ENCODE results near the gene CD55. TPM values are rescaled to one million over a fixed set of nuclear protein-coding genes. Genes with fewer than 3 reads are reported as not detected.

CD55 gene
- total RNA-seq, 1 experiment from 2014 or later = 17.3 TPM

DNA sequence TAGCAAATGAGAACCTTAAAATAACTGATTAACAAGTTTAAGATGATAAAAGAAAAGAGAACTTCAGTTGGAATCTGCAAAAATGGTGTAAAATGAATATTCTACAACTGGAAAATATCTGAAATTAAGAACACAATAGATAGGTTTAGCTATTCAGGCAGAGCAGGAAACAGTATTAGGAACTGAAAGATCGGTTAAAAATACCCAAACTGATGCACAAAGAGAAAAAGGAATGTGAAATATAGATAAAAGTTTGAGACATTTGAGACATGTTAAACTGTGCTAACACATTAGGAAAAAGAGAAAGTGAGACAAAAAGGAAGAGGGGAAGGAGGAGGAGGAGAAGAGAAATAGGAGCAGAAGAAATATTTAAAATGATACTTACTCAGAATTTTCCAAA, 12.1 kb downstream of the CD55 start:
- Histone ChIP-seq H2AFZ (ENCODE audit: low read length) (no peak overlapping the region), H4K91ac (ENCODE audit: insufficient read length, low read depth, low read length) (no peak overlapping the region), H2BK20ac (ENCODE audit: low read depth, low read length, poor library complexity, severe bottlenecking) (no peak overlapping the region), H4K5ac (ENCODE audit: insufficient read length, low read depth, low read length) (no peak overlapping the region), H3K18ac (ENCODE audit: insufficient read length, low read depth, low read length) (no peak overlapping the region), H2BK12ac (ENCODE audit: insufficient read length, low read depth, low read length) (no peak overlapping the region), H3K27ac (ENCODE audit: insufficient read length, low read depth, low read length) (no peak overlapping the region), H3K27me3 (ENCODE audit: insufficient read depth, low read length) (no peaks in the 10 kb centered on the region), H3K23ac (ENCODE audit: insufficient read length, low read depth, low read length) (no peak overlapping the region), H3K79me1 (ENCODE audit: insufficient read depth, low read depth, low read length, poor library complexity, severe bottlenecking) (no peaks in the 10 kb centered on the region), H3K4ac (ENCODE audit: low read depth, low read length) (no peak overlapping the region), H3K9me3 (ENCODE audit: control insufficient read depth, low read depth, low read length) (no peaks in the 10 kb centered on the region), H3K4me1 (ENCODE audit: insufficient read depth, low read length) (no peaks in the 10 kb centered on the region), H2BK15ac (ENCODE audit: low read depth, low read length) (no peak overlapping the region), H3T11ph (ENCODE audit: low read length) (no peak overlapping the region), H4K8ac (replicated peaks; ENCODE audit: insufficient read length, low read depth, low read length) (no peak overlapping the region), H3K23me2 (ENCODE audit: insufficient read length, low read depth, low read length, poor library complexity, severe bottlenecking) (no peaks in the 10 kb centered on the region), H2BK5ac (ENCODE audit: insufficient read length, low read length) (no peak overlapping the region), H3K14ac (ENCODE audit: insufficient read depth, low read length) (no peak overlapping the region), H3K56ac (ENCODE audit: insufficient read length, low read depth, low read length) (no peak overlapping the region), H2BK120ac (ENCODE audit: low read depth, low read length, poor library complexity, severe bottlenecking) (no peak overlapping the region), H3K9ac (ENCODE audit: extremely low read depth, insufficient read length, low read length) (no peak overlapping the region), H3K79me2 (ENCODE audit: insufficient read depth, low read length) (no peaks in the 10 kb centered on the region), H2AK5ac (ENCODE audit: insufficient read length, low read length) (no peak overlapping the region), H3K4me2 (ENCODE audit: insufficient read depth, insufficient read length, low read length) (no peak overlapping the region), H4K20me1 (ENCODE audit: control insufficient read depth, insufficient read depth, insufficient read length) (no peaks in the 10 kb centered on the region)
- Mint-ChIP-seq H3K4me1 (no peaks in the 10 kb centered on the region), H3K9me3 (no peaks in the 10 kb centered on the region), H3K27ac (no peak overlapping the region), H3K36me3 (ENCODE audit: insufficient read depth in 1 of 3, low read depth in 3 of 3) (peaks cover 14 to 48% (median 35%) of the 10 kb centered on the region in 3 experiments; a peak in 6 of 7 replicates), H3K4me3 (no peak overlapping the region), H3K27me3 (ENCODE audit: low read depth) (no peaks in the 10 kb centered on the region)
- DNase-seq = no peak
- no CpG with 5 or more reads among the region's 1 CpG for WGBS (ENCODE audit: extremely low coverage, insufficient read length, low lambda C conversion rate)
- TF ChIP-seq CTCF (conservative IDR thresholded peaks at IDR 0.05) = no peak
